ENCODE data around the gene PTPN21.

Gene PTPN21

GRCh38 chr14:88554457-88555286 is at the start of gene PTPN21:
TSS of gene PTPN21 (minus strand) at chr14:88555007. CDS start at chr14:88550417, 4,590 bp downstream.
- peak; percentile 84 for DNase-seq (ENCODE audit: low spot score)

GRCh38 chr14:88604212-88604611 is 49.4 kb upstream of the PTPN21 start:
- DNase-seq (ENCODE audit: low spot score) = no peak

- DNase-seq (ENCODE audit: low spot score) = no peak
These were observed 45.1 kb upstream of the PTPN21 start for GRCh38 chr14:88599761-88600439.

GRCh38 chr14:88599326-88599725 is 44.5 kb upstream of the PTPN21 start:
- no peak for DNase-seq (ENCODE audit: low spot score)

GRCh38 chr14:88598097-88598675 is 43.4 kb upstream of the PTPN21 start:
- DNase-seq (ENCODE audit: low spot score) = no peak

- no peak for DNase-seq (ENCODE audit: low spot score)
These were observed 42.8 kb upstream of the PTPN21 start for GRCh38 chr14:88597601-88598000.

GRCh38 chr14:88597038-88597437 is 42.2 kb upstream of the PTPN21 start:
- no peak for DNase-seq (ENCODE audit: low spot score)

GRCh38 chr14:88592031-88592430 is 37.2 kb upstream of the PTPN21 start:
- DNase-seq (ENCODE audit: low spot score) = no peak

- no peak for DNase-seq (ENCODE audit: low spot score)
These were observed 35.4 kb upstream of the PTPN21 start for GRCh38 chr14:88590173-88590572.

- no peak for DNase-seq (ENCODE audit: low spot score)
These were observed 33.3 kb upstream of the PTPN21 start for GRCh38 chr14:88588081-88588480.

- no peak for DNase-seq (ENCODE audit: low spot score)
These were observed 29.6 kb upstream of the PTPN21 start for GRCh38 chr14:88584451-88584850.

GRCh38 chr14:88576222-88576621 is 21.4 kb upstream of the PTPN21 start:
- DNase-seq (ENCODE audit: low spot score) = no peak

GRCh38 chr14:88572117-88572516 is 17.3 kb upstream of the PTPN21 start:
- DNase-seq (ENCODE audit: low spot score) = no peak

- DNase-seq (ENCODE audit: low spot score) = no peak
These were observed 13.4 kb upstream of the PTPN21 start for GRCh38 chr14:88568196-88568595.

- no peak for DNase-seq (ENCODE audit: low spot score)
These were observed 10.6 kb upstream of the PTPN21 start for GRCh38 chr14:88565427-88565826.

GRCh38 chr14:88563845-88564244 is 9.0 kb upstream of the PTPN21 start:
- DNase-seq (ENCODE audit: low spot score) = no peak

GRCh38 chr14:88562831-88563686 is 8.3 kb upstream of the PTPN21 start, which contains the start of gene ZC3H14:
TSS of gene ZC3H14 (plus strand) at chr14:88563037. CDS start at chr14:88563134, 97 bp downstream.
- peak; percentile 90 for DNase-seq (ENCODE audit: low spot score)

- no peak for DNase-seq (ENCODE audit: low spot score)
These were observed 7.7 kb upstream of the PTPN21 start for GRCh38 chr14:88562532-88562830.

- DNase-seq (ENCODE audit: low spot score) = peak; percentile 48
These were observed 5.0 kb upstream of the PTPN21 start for GRCh38 chr14:88559852-88560251.

- no peak for DNase-seq (ENCODE audit: low spot score)
These were observed 1.8 kb upstream of the PTPN21 start for GRCh38 chr14:88556581-88556980.

- no peak for DNase-seq (ENCODE audit: low spot score)
These were observed 836 bp downstream of the PTPN21 start for GRCh38 chr14:88553886-88554456.

- peak; percentile 31 for DNase-seq (ENCODE audit: low spot score)
These were observed 1.9 kb downstream of the PTPN21 start for GRCh38 chr14:88552876-88553275.
